Femur (tissue), 1 donor: ENCODE data around the gene HPCAL1.

Experiments used
- DNase-seq: peaks from one replicate; pipeline ENCODE4 v3.0.0-alpha.2; 2017

HPCAL1 gene

DNA sequence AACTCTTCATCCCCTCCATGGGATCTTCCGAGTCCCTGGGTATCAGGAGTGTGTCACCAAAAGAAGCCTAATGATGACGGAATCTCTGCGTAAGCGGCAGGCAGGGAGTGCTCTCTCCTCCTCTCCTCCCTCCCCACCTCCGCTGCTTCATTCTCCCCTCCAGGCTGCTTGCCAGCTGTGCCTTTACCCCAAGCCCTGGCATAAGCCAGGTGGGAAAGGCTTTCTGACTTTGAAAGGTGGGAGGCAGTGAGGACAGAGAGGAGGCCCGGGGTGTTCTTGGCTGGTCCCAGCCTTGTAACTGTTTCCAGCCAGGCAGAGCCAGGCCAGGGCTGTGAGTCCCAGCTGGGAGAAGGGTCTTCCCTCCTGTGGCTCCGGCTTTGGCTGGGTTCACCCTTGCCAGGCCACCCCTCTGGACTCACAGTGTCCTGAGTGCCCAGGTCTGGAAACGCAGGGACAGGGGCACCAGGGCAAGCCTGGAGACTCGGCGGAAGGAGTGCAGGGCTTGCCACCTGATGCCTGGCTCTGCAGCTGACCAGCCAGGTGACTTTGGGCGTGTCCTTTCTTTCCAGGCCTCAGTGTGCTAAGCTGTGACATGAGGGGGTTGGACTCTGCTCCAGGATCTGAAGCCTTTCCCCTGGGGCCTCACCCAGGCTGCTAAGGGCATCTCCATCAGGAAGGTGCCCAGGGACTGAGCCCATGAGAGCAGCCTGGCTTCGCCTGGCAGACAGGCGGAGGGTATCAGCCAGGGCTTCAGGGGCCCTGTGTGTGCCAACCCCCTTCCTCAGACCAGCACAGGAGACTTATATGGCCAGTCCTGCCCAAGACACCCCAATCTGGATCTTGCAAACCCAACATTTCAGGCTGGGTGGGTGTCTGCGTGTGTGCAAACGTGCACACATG, 32.7 kb upstream of the HPCAL1 start:
- DNase-seq = peak; percentile 5

DNA sequence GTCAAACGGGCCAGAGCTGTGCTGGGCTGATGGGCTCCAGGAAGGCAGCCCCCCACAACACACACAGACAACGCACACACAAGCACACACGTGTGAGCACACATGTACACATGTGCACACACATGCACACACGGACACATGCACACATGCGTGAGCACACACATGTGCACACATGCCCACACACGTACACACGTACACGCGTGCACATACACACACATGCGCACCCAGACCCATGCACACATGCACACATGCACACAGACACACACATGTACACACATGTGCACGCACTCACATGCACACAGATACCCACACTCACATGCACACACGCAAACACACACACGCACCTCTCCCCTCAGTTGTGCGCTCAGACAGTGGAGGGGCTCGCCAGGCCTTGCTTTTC, 31.2 kb upstream of the HPCAL1 start:
- peak; percentile 1 for DNase-seq

DNA sequence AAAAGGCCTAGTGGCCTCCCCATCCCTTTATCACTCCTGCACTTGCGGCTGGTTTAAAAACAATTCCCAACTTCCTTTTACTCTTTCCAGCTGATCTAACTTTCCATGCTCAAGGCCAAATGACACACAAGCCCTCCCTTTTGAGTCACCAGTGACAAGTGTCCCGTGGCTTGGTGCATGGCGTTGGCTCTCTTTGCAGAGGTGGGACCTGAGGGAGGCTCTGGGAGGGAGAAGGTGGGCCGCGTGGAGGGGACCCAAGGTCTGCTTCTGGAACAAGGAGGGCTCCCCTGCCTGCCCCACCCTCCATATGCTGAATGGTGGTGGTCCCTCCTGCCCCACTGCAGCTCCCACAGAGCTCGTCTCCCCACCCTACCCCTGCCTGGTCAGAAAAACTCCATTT, 30.8 kb upstream of the HPCAL1 start:
- peak; percentile 13 for DNase-seq

DNA sequence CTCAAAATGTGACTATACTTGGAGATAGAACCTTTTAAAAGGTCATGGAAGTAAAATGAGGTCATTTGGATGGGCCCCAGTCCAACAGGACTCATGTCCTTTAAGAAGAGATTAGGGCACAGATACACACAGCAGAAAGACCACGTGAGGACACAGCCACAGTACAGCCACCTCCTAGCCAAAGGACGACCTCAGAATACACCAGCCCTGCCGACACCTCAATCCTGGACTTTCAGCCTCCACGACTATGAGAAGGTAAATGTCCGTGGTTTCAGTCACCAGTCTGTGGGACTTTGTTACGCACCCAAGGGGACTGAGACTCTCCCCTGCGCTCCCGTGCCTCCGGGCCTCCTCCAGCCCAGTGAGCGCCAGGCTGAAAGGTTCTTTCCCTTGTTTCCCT, 30.2 kb upstream of the HPCAL1 start:
- peak; percentile 4 for DNase-seq

DNA sequence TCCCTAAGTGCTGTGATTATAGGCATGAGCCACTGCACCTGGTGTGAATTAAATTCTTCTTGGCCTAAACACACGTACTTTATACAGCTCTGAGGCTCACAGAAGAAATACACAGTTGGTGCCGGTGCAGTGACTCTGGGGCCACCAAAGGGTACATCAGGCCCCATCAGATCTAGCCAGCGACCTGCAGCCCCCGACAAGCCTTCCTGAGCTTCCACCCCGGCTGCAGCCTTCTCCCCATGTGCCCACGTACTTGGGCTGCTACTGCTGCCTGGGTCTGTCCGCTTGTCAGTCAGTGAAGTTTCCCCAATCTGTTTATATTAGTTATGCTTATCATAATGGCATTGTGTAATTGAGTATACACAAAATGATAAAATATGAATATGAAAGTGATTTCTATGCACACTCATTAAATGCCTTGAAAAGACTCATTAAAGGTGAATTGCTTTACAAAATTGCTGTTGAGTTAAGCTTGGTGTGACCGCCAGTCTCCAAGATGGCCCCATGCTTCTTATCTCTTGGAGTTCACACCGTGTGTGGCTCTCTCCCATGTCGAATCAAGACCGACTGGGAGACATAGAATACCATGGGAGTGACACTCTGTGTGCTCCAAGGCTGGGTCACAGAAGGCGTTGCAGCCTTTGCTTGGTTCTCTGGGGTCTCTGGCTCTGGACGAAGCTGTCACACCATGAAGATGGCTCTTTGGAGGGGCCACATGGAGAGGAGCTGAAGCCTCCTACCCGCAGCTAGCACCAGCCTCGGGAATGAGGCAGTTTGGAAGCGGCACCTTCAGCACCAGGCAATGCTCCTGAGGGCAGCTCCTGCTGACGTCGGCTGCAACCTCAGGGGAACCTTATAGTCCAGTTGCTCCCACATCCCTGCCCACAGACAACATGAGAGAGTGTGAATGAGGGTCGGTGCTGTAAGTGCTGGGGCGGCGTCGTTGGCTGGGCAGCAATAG, 29.2 kb upstream of the HPCAL1 start:
- no peak for DNase-seq

DNA sequence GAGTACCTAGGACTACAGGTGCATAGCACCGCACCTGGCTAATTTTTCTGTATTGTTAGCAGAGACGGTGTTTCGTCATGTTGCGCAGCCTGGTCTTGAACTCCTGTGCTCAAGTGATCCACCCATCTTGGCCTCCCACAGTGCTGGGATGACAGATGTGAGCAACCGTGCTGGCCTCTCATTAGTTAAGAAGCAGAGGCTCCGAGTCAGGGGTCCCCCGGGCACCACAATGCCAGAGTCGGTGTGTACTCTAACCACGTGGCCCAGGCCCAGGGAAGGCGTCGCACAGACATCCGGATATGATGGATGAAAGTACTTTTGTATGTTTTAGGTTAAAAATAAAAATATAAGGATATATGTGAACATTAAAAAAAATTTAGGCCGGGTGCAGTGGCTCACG, 28.3 kb upstream of the HPCAL1 start:
- no peak for DNase-seq

DNA sequence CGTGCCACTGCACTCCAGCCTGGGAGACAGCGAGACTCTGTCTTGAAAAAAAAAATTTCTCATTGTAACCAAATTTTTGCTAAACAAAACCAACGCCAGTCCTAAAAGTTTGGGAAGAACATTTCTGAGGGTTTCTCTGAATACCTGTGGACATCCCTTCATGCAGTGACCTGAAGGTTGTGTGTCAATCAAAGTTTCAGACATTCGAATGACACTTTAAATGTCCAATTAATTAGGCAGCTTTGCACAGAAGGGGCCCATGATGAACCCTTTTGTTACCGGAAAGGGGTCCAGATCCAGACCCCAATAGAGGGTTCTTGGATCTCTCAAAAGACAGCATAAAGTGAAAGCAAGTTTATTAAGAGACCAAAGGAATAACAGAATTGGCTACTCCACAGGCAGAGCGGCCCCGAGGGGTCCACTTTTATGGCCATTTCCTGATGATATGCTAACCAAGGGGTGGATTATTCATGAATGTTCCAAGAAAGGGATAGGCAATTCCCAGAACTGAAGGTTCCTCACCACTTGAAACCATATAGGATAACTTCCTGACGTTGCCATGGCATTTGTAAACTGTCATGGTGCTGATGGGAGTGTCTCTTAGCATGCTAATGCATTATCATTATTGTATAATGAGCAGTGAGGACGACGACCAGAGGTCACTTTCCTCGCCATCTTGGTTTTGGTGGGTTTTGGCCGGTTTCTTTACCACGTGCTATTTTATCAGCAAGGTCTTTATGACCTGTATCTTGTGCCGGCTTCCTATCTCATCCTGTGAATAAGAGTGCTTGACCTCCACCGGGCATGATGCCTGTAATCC, 27.5 kb upstream of the HPCAL1 start:
- no peak for DNase-seq

DNA sequence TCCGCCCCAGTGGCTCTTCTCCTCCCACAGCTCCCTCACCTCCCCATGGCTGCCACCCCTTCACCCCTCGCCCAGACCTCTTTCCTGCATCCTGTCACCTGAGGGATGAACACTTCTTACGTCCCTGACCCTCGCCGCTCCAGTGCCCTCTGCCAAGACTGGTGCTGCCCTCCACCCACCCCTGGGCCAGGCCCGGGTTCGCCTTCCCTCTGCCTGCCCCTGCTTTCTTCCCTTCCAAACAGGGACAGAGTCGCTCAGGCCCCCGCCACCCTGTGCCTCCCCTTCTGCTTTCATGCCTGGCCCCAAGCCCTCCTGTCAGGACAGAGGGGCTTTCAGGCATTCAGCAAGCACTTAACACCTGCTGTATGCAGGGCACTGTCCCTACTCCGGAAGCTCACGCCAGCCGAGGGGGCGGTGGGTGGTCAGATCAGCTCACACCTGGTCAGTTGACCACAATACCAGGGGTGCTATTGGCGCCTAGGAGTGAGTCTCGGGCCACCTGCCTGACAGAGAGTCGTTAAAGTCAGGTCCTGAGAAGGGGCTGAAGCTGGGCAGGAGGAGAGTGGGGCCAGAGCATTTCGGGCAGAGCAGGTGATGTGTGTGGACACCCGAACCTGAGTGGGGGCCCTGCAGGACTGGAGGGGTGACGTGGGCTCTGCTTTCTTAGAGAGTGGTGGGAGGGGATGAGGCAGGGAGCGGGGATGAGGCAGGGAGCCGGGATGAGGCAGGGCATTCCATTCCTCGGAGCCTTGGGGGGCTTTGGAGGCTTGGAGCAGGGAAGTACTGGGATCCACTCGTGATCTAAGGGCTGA, 26.0 kb upstream of the HPCAL1 start:
- DNase-seq = no peak

DNA sequence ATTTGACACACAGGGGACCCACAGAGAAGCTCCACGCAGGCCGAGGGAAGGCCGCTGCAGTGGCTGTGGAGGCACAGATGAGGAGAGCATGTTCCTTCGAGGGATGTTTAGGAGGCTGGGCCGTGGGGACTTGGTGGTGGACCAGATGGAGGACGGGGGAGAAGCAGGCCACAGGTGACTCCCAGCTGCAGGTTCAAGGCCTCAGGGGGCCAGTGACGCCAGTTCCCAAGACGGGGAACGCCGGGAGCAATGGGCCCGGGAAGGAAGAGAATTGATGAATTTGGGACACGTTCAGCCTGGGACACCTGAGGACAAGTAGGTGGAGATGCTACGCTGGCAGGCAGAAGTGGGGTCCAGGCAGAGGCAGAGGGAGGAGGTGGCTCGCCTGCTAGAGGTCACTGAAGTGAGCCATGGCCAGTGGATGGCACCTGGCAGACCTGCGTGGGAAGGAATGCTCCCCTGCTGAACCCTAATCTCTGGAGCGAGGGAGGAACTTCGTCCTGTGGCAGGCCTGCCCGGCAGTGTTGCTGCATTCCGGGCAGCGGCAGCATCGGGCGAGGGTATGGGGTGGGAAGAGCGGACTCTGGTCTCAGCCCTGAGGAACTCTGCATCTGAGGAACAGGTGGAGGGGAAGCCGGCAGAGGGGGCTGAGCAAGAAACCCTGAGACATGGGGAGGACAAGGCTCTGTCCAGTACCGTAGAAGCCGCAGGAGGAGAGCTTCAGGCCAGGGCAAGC, 25.2 kb upstream of the HPCAL1 start:
- no peak for DNase-seq

DNA sequence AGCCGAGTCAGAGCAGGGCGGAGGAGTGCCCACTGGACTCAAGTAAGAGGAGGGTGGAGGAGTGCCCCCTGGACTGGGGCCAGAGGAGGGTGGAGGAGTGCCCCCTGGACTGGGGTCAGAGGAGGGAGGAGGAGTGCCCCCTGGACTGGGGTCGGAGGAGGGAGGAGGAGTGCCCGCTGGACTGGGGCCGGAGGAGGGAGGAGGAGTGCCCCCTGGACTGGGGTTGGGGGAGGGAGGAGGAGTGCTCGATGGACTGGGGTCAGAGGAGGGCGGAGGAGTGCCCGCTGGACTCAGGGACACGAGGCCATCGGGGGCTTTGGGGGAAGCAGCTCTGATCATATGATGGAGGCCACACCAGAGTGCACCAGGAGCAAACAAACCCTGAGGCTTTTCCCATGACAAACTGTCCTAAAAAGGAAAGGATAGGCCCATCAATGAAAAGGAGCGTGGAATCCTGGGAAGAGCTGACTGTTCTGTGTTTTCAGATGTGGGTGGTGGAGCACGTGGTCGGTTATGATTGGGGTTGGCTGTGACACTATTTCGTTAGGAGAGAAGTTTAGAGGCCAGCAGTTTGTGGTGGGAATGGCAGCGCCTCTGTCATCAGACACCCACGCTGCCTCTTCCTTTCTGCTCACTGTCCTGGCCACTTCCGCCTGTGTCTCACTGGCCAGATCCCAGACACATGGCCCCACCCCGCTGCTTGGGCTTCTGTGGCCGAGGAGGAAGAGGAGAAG, 24.5 kb upstream of the HPCAL1 start:
- peak; percentile 81 for DNase-seq

DNA sequence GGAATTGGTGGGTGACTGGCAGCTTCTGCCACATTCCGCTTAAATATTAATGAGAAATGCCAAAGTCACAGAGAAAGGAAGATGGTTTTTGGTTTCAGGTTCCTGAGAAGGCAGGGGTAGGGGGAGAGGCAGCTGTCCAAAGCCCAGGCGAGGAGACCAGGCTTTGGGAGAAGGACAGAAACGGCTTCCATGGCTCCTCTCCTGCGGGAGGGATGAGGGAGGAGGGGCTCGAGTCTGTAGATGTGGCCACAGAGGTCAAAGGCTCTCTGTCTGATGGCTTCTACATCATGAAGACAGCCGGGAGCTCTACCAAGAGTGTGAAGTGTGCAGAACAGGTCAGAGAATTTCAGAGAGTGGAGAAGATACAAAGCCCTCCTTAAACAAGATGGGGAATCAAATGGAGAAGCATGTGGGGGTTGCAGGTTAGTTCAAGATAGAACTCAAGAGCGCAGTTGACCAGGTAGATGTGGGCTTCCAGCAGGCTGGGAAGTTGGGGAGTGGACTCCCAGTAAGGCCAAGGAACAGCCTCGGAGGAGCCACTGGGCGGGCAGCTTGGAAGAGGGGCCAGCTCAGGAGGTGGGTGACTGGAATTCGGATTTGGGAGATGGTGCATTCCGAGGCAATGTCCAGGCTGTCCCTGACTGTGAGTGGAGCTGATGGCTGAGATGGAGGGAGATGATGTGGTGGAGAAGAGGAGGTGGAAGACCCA, 23.8 kb upstream of the HPCAL1 start:
- DNase-seq = no peak

DNA sequence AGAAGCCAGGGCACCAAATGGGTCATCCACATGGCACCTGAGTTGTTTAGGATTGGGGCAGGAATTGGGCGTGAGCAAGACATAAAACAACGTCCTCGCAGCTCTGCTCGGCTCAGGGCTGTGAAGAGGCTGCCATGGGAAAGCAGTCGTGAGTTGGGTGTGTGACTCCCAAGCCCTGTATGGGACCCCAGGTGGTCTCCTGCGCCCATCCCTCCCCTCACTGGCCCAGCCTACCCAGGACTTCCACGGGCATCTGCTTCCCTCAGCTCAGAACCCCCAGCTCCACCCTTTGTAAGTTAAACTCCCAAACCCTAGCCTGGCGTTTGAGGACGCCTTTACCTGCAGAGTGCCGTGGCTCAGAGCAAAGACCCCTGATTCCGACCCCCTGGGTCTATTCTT, 23.2 kb upstream of the HPCAL1 start:
- DNase-seq = no peak

DNA sequence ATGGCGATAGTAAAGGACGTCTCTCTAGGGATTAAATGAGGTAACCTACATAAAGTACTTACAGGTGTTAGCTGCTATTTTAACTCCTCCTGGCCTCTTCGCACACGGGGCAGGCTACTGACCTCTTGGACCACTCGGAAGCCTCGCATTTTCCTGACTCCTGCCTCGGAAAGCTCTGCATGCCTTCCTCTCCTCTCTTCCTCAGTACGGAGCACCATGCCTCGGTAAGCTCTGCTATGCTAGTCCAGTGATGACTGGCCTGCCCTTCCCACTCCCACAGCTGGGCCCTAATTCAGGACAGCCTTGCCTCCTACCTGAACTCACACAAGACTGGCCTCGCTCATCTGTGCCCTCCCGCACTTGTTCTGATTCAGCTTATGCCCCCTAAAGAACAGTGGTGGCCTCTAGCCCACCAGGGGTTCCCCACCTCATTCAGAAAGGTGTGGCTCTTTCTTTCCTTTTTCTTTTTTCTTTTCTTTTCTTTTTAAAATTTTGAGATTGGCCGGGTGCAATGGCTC, 22.7 kb upstream of the HPCAL1 start:
- no peak for DNase-seq

DNA sequence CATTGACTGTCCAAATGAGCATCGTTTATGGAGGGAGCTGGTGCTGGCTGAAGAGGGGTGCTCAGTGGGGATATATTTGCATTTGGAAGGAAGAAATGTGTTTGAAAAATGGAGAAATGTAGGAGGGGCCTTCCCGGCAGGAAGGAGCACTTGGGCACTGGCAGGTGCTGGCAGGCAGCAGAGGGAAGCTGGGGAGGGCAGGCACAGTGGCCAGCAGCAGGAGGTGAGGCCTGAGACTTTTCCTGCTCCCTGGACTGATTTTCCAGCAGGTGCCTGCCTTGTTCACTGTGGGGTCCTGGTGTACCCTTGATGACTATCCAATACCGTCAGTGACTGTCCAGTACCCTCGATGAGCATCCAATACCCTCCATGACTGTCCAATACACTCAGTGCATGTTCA, 20.8 kb upstream of the HPCAL1 start:
- no peak for DNase-seq

DNA sequence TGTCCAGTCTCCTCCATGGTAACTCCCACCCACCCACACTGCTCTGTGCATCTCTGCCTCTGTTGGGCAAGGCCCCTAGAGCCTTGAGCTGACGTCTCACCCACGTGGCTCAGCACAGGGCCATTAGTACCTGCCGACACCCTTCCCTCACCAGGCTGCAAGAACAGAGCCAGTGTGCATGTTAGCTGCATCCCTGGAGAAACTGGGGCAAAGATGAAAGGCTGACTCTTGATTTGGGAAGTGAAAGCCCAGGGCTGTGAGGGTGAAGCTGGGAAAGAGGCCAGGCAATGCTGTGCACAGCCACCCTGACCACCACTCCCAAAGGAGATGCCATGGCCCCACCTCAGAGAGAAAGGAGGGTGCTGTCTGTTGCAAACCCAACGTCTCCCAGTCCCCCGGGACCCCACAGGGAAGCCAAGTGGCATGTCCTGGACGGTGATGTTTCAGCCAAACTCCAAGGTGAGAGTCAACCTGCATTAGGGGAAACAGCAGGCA, 20.0 kb upstream of the HPCAL1 start:
- no peak for DNase-seq

DNA sequence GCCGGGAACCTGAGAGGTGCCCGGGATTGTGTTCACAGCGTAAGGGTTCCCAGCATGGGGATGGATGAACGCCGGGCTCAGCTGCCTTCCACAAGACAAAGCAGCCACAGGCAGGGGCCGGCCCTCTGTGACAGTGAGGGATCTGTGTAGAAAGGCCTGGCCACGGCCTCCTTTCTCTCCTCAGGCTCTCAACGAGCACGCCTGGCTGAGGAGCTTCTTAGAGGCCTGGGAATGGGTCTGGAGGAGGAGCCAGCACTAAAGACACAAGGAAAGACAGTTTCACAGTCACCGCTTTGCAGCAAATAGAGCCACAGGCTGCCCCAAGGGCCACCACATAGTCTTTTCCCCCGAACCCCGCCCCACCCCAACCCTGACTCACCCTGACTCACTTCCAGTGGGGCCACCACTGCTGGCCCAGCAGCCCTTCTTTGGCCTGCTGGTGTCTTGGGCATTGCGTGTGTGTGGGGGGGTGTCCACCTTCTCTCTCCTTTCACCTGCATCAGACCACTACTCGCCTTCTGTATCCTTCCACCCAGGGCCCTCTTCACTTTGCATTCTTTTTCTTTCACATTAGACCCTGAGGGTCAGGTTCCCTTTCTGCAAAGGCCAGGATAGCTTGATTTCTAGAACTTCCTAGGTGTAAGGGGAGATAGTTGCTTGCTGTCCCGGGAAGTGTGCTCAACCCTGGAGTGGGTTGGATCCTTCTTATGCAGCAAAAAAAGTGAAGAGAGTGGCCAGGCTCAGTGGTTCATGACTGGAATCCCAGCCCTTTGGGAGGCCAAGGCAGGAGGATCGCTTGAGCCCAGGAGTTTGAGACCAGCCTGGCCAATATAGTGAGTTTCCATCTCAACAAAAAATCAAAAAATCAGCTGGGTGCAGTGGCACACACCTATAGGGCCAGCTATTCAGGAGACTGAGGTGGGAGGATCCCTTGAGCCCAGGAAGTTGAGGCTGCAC, 19.3 kb upstream of the HPCAL1 start:
- no peak for DNase-seq

DNA sequence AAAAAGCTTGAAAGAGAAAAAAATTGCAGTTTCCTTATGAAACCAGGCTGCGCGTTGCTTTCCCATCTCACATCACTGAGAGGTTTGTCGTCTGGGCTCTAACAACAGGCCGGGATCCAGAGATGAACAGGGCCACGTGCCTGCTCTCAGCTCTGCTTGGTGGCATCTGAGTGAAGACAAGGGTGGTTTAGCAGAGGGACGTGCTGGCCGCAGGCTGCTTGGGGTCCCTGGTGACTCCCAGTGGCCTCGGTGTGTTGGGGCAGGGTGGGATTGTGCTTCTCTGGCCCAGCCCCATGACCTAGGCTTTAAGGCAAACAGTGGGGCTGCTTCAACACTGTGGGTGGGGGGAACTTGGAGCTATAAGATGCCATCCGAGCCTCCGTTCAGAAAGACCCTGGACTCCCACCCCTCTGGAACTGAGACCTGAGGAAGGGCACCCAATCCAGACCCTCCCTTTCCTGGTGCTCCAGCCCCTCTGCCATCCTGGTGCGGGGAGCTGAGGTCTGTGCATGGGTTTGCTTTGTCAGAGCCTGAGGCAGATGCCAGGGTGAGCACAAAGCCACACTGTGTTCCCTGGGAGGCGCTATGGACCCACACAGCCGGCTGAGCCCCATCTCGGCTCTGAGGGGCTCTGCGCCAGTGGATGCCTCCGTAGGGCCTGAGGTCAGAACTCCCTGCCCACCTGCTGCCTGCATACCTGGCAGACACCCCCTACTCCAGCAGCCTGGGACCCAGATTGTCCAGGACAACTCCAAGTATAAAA, 18.4 kb upstream of the HPCAL1 start:
- no peak for DNase-seq

DNA sequence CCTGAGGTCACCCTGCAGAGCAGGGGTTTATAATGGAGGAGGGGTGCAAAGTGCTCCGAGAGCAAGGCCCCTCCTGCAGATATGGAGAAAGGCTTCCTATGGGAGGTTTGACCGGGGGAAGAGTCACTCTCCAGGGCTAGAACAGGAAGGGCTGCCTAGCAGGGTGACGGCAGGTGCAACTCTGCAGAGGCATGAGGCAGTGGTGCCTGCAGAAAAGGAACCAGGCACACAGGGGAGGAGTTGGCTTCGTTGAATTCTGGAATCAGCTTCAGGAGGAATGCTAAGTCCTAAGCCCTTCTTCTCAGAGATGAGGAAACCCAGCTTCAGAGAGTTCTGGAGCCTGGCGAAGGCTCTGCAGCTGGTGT, 17.5 kb upstream of the HPCAL1 start:
- DNase-seq = no peak
